IPS-20b (cell line): Measurements from ENCODE around the gene TDRD10.
"Not testable (repeated sequence)": the region's sequence is repeated elsewhere in the genome, so short reads cannot be mapped to it uniquely, and the experiment has no call there.

Experiments
- H3K27ac ChIP-seq: one replicate; pipeline ENCODE4 v1.5.1; 2013; ENCODE audit warnings: low read length
- H3K27me3 ChIP-seq: 2 replicates; pipeline ENCODE4 v1.6.1; 2013; ENCODE audit warnings: mild to moderate bottlenecking, low read length, inconsistent platforms; ENCODE audit not compliant: insufficient read depth
- H3K36me3 ChIP-seq: 2 replicates; pipeline ENCODE4 v1.6.1; 2013; ENCODE audit warnings: low read depth, mild to moderate bottlenecking, inconsistent platforms, low read length, moderate library complexity; ENCODE audit not compliant: insufficient read depth
- H3K4me1 ChIP-seq: 2 replicates; pipeline ENCODE4 v1.6.1; 2013; ENCODE audit warnings: mild to moderate bottlenecking, control low read depth, inconsistent platforms, low read length, moderate library complexity; ENCODE audit not compliant: insufficient read depth
- H3K4me3 ChIP-seq: 2 replicates; pipeline ENCODE4 v1.5.1; 2013; ENCODE audit warnings: mild to moderate bottlenecking, low read length, inconsistent platforms
- H3K9ac ChIP-seq: 2 replicates; pipeline ENCODE4 v1.6.1; 2013; ENCODE audit warnings: low read depth, mild to moderate bottlenecking, inconsistent platforms, low read length, moderate library complexity
- H3K9me3 ChIP-seq: 2 replicates; pipeline ENCODE4 v1.6.1; 2013; ENCODE audit warnings: mild to moderate bottlenecking, low read depth, low read length, inconsistent platforms; ENCODE audit not compliant: insufficient read depth

The TDRD10 gene

GRCh38 chr1:154527192-154527591 lies 25.2 kb downstream of the TDRD10 start:
- no peaks in the 10 kb centered on the region for H3K27me3 ChIP-seq
- H3K4me1 ChIP-seq, result no peaks in the 10 kb centered on the region
- H3K9ac ChIP-seq, result no peak overlapping the region
- no peaks in the 10 kb centered on the region for H3K9me3 ChIP-seq
- no peaks in the 10 kb centered on the region for H3K36me3 ChIP-seq
- H3K4me3 ChIP-seq, result no peak overlapping the region
- H3K27ac ChIP-seq, result no peak overlapping the region

GRCh38 chr1:154529308-154529707 lies 27.3 kb downstream of the TDRD10 start:
- H3K4me3 ChIP-seq, result no peak overlapping the region
- H3K9me3 ChIP-seq, result no peaks in the 10 kb centered on the region
- no peak overlapping the region for H3K9ac ChIP-seq
- H3K27me3 ChIP-seq, result no peaks in the 10 kb centered on the region
- no peaks in the 10 kb centered on the region for H3K4me1 ChIP-seq
- no peaks in the 10 kb centered on the region for H3K36me3 ChIP-seq
- H3K27ac ChIP-seq, result no peak overlapping the region

GRCh38 chr1:154531950-154532349 lies 29.9 kb downstream of the TDRD10 start:
- H3K4me1 ChIP-seq, H3K4me3 ChIP-seq, H3K9me3 ChIP-seq, H3K36me3 ChIP-seq, H3K27me3 ChIP-seq, H3K9ac ChIP-seq, H3K27ac ChIP-seq: not testable (repeated sequence)

- Histone ChIP-seq H3K9me3 (no peaks in the 10 kb centered on the region), H3K4me3 (no peak overlapping the region), H3K9ac (no peak overlapping the region), H3K4me1 (no peaks in the 10 kb centered on the region), H3K36me3 (no peaks in the 10 kb centered on the region), H3K27me3 (no peaks in the 10 kb centered on the region), H3K27ac (no peak overlapping the region)
Observed at GRCh38 chr1:154533952-154534844, 32.2 kb downstream of the TDRD10 start.

GRCh38 chr1:154536570-154536969 lies 34.6 kb downstream of the TDRD10 start:
- Histone ChIP-seq H3K4me1 (no peaks in the 10 kb centered on the region), H3K9me3 (no peaks in the 10 kb centered on the region), H3K27me3 (peaks cover 4% of the 10 kb centered on the region; the same call in 1 of the 2 replicates), H3K9ac (no peak overlapping the region), H3K27ac (no peak overlapping the region), H3K36me3 (no peaks in the 10 kb centered on the region), H3K4me3 (no peak overlapping the region)

GRCh38 chr1:154539486-154540483 lies 37.8 kb downstream of the TDRD10 start:
- no peak overlapping the region for H3K27ac ChIP-seq
- no peaks in the 10 kb centered on the region for H3K36me3 ChIP-seq
- H3K9ac ChIP-seq, result no peak overlapping the region
- no peak overlapping the region for H3K4me3 ChIP-seq
- no peaks in the 10 kb centered on the region for H3K4me1 ChIP-seq
- no peaks in the 10 kb centered on the region for H3K9me3 ChIP-seq
- peaks cover 4% of the 10 kb centered on the region; the same call in 1 of the 2 replicates for H3K27me3 ChIP-seq

GRCh38 chr1:154541231-154541630 lies 39.2 kb downstream of the TDRD10 start:
- no peak overlapping the region for H3K27ac ChIP-seq
- no peak overlapping the region for H3K4me3 ChIP-seq
- peaks cover 4% of the 10 kb centered on the region; the same call in 1 of the 2 replicates for H3K27me3 ChIP-seq
- H3K36me3 ChIP-seq, result no peaks in the 10 kb centered on the region
- H3K4me1 ChIP-seq, result no peaks in the 10 kb centered on the region
- H3K9ac ChIP-seq, result no peak overlapping the region
- no peaks in the 10 kb centered on the region for H3K9me3 ChIP-seq

- Histone ChIP-seq H3K9me3 (no peaks in the 10 kb centered on the region), H3K9ac (no peak overlapping the region), H3K4me3 (no peak overlapping the region), H3K27me3 (no peaks in the 10 kb centered on the region; the same call in 1 of the 2 replicates), H3K36me3 (peaks cover 36% of the 10 kb centered on the region), H3K27ac (no peak overlapping the region), H3K4me1 (no peaks in the 10 kb centered on the region)
Observed at GRCh38 chr1:154546264-154547063, 44.4 kb downstream of the TDRD10 start.

- Histone ChIP-seq H3K9ac (no peak overlapping the region), H3K36me3 (peaks cover 44% of the 10 kb centered on the region), H3K27me3 (no peaks in the 10 kb centered on the region), H3K27ac (no peak overlapping the region), H3K9me3 (no peaks in the 10 kb centered on the region), H3K4me1 (no peaks in the 10 kb centered on the region), H3K4me3 (no peak overlapping the region)
Observed at GRCh38 chr1:154547105-154547732, 45.2 kb downstream of the TDRD10 start.

- H3K4me3 ChIP-seq, result no peak overlapping the region
- H3K27me3 ChIP-seq, result no peaks in the 10 kb centered on the region
- H3K9ac ChIP-seq, result no peak overlapping the region
- H3K4me1 ChIP-seq, result no peaks in the 10 kb centered on the region
- no peak overlapping the region for H3K27ac ChIP-seq
- H3K36me3 ChIP-seq, result peaks cover 52% of the 10 kb centered on the region
- H3K9me3 ChIP-seq, result no peaks in the 10 kb centered on the region
Observed at GRCh38 chr1:154548028-154548427, 46.0 kb downstream of the TDRD10 start.
